ENCODE measurements around the gene SLC4A8. TPM values are rescaled to one million over a fixed set of nuclear protein-coding genes. Genes with fewer than 3 reads are reported as not detected.

Gene SLC4A8
- polyA plus RNA-seq, 2 of the 4 experiments (the other 2 are of a cell fraction), result 1.1 to 2.3 TPM

- FAIRE-seq (no peak), DNase-seq (ENCODE audit: low read depth in 1 of 2, low spot score in 1 of 2) (no peak), ATAC-seq (no peak; a peak in 1 of 6 replicates)
- no peak overlapping the region for H3K4me3 ChIP-seq
- ChIA-PET CTCF (interaction anchor here (1.4 to 4.7 kb wide), 2 partner anchors 12 to 388 kb away, joined by 3 to 26 read pairs; no protein-coding TSS in a partner anchor), POLR2A (no interaction called here)
- 0 out of 3 replicates have a peak, but pooled peaks cover 7% of the 10 kb centered on the region for H3K4me1 ChIP-seq
- WGBS (ENCODE audit: missing lambda C conversion rate), result 63% methylated on average over 2 of the region's 2 CpGs
- no peak for TF ChIP-seq CHD4 (IDR thresholded peaks at IDR 0.05; ENCODE audit: borderline replicate concordance)
- TF ChIP-seq, protein P1, sequence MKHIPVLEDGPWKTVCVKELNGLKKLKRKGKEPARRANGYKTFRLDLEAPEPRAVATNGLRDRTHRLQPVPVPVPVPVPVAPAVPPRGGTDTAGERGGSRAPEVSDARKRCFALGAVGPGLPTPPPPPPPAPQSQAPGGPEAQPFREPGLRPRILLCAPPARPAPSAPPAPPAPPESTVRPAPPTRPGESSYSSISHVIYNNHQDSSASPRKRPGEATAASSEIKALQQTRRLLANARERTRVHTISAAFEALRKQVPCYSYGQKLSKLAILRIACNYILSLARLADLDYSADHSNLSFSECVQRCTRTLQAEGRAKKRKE (CRISPR knock-in tag; IDR thresholded peaks at IDR 0.05; ENCODE audit: low read depth), result no peak
- no peak for TF ChIP-seq HEYL (CRISPR knock-in tag; IDR thresholded peaks at IDR 0.05)
- no peak for TF ChIP-seq RNF2 (IDR thresholded peaks at IDR 0.05; ENCODE audit: borderline replicate concordance, low read depth)
- TF ChIP-seq GATA3 (IDR thresholded peaks at IDR 0.05; ENCODE audit: borderline replicate concordance), result no peak
- no peak for TF ChIP-seq RAD21 (conservative IDR thresholded peaks at IDR 0.05 in 1 of 2, IDR thresholded peaks at IDR 0.05 in 1 of 2)
- TF ChIP-seq TP53 (CRISPR knock-in tag; IDR thresholded peaks at IDR 0.05), result no peak
- H3K4me2 ChIP-seq, result no peak overlapping the region
- no peaks in the 10 kb centered on the region for H3K9me3 ChIP-seq
- no peak overlapping the region for H3K27ac ChIP-seq
Observed at GRCh38 chr12:51432921-51433320, 8.3 kb downstream of the SLC4A8 start.

- Histone ChIP-seq H3K27ac (no peak overlapping the region), H3K9me3 (no peaks in the 10 kb centered on the region), H3K4me1 (0 out of 3 replicates have a peak, but pooled peaks cover 7% of the 10 kb centered on the region), H3K4me2 (no peak overlapping the region), H3K4me3 (no peak overlapping the region)
- DNase-seq (ENCODE audit: low read depth in 1 of 2, low spot score in 1 of 2) (no peak), FAIRE-seq (no peak), ATAC-seq (no peak)
- ChIA-PET POLR2A (no interaction called here), CTCF (no interaction called here)
- TF ChIP-seq SREBF2 (IDR thresholded peaks at IDR 0.05) (no peak), ZNF302 (CRISPR knock-in tag; IDR thresholded peaks at IDR 0.05) (no peak), ZFP36 (IDR thresholded peaks at IDR 0.05; ENCODE audit: borderline replicate concordance, partially characterized antibody) (no peak), NR3C1 (IDR thresholded peaks at IDR 0.05) (no peak), EP300 (IDR thresholded peaks at IDR 0.05) (no peak), MAX (IDR thresholded peaks at IDR 0.05) (no peak), POLR2AphosphoS2 (conservative IDR thresholded peaks at IDR 0.05; ENCODE audit: low read length) (no peak), HES2 (IDR thresholded peaks at IDR 0.05) (no peak), ESRRA (IDR thresholded peaks at IDR 0.05; ENCODE audit: borderline replicate concordance, low read length) (no peak), HOXA7 (CRISPR knock-in tag; IDR thresholded peaks at IDR 0.05) (no peak), KDM1A (IDR thresholded peaks at IDR 0.05; ENCODE audit: low read depth) (no peak), MYC (IDR thresholded peaks at IDR 0.05; ENCODE audit: borderline replicate concordance, low read length) (no peak)
- WGBS (ENCODE audit: missing lambda C conversion rate), result 9% methylated on average over 1 of the region's 1 CpG
Observed at GRCh38 chr12:51434305-51434704, 9.7 kb downstream of the SLC4A8 start.

DNA sequence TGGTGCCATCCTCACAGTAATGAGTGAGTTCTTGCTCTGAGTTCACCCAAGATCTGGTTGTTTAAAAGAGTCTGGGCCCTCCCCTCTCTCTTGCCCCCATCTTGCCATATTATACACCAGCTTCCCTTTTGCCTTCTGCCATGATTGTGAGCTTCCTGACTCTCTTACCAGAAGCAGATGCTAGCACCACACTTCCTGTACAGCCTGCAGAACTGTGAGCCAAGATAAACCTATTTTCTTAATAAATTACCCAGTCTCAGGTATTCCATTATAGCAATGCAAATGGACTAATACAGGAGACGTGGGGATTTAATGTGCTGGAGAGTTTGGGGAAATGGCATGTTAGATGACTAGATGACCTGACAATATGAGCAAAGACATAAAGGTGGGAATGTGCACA is 12.8 kb downstream of the SLC4A8 start:
- ATAC-seq (no peak), FAIRE-seq (no peak), DNase-seq (ENCODE audit: low read depth in 1 of 2, low spot score in 1 of 2) (no peak)
- CTCF ChIA-PET, result interaction anchor here (0.5 to 2.1 kb wide), 4 partner anchors 16 to 588 kb away, joined by 3 to 12 read pairs (median 3); no protein-coding TSS in a partner anchor
- Histone ChIP-seq H3K4me3 (no peak overlapping the region), H3K4me1 (no peaks in the 10 kb centered on the region), H3K27ac (no peak overlapping the region), H3K4me2 (no peak overlapping the region), H3K9me3 (no peaks in the 10 kb centered on the region)
- TF ChIP-seq POLR2AphosphoS2 (conservative IDR thresholded peaks at IDR 0.05; ENCODE audit: low read length) (no peak), HOXB13 (CRISPR knock-in tag; IDR thresholded peaks at IDR 0.05; ENCODE audit: low read depth) (no peak), KDM5A (IDR thresholded peaks at IDR 0.05) (no peak), ZSCAN20 (CRISPR knock-in tag; IDR thresholded peaks at IDR 0.05) (no peak), RAD21 (conservative IDR thresholded peaks at IDR 0.05 in 1 of 2, IDR thresholded peaks at IDR 0.05 in 1 of 2) (no peak), ZC3H11A (IDR thresholded peaks at IDR 0.05) (no peak), CEBPB (IDR thresholded peaks at IDR 0.05) (no peak), SREBF2 (IDR thresholded peaks at IDR 0.05) (no peak), CHD4 (IDR thresholded peaks at IDR 0.05; ENCODE audit: borderline replicate concordance) (no peak), POLR2A (IDR thresholded peaks at IDR 0.05; ENCODE audit: low read length) (no peak)
- WGBS (ENCODE audit: missing lambda C conversion rate), result 39% methylated on average over 1 of the region's 1 CpG
- POLR2A ChIA-PET, result no interaction called here
